Motor neuron (in vitro differentiated cells): ENCODE results near the gene JAK1. TPM values are rescaled to one million over a fixed set of nuclear protein-coding genes. Genes with fewer than 3 reads are reported as not detected.

ENCODE experiments used
- ATAC-seq, 8 experiments: fragments of 200-7000 bp; cut with Tn5 transposase; replicated peaks in 6 of 8; 2 replicates each; pipeline ENCODE4 v1.8.0; 2021; ENCODE audit warnings: mild to moderate bottlenecking in 8 of 8, moderate library complexity in 8 of 8
- H3K27ac ChIP-seq, 2 donors: fragments of 250-450 bp; sonication (Bioruptor Pico); 2 replicates each; pipeline ENCODE4 v1.9.0; 2021; ENCODE audit warnings: antibody characterized with exemption in 2 of 2, mild to moderate bottlenecking in 2 of 2, moderate library complexity in 1 of 2
- H3K4me1 ChIP-seq, 2 donors: fragments of 250-450 bp; sonication (Bioruptor Pico); replicated peaks in 1 of 2; 2 replicates each; pipeline ENCODE4 v1.6.1; 2021; ENCODE audit warnings: antibody characterized with exemption in 2 of 2, mild to moderate bottlenecking in 2 of 2, moderate library complexity in 1 of 2
- H3K4me3 ChIP-seq, 5 donors: fragments of 250-450 bp; sonication (Bioruptor Pico); 2 replicates each; pipeline ENCODE4 v1.9.0; 2021; ENCODE audit warnings: antibody characterized with exemption in 5 of 5, mild to moderate bottlenecking in 5 of 5, moderate library complexity in 4 of 5
- WGBS, 10 experiments: fragments of 450-650 bp; shearing (Covaris generic); methylation state at CpG; one replicate each; pipeline ENCODE4 v1.0.0; 2022; 5-methylcytosine and 5-hydroxymethylcytosine counted together
- in situ Hi-C, 9 experiments: fragments of 400-800 bp; cut with MboI; loops; one replicate each; pipeline ENCODE4 v1.15.0; 2021; ENCODE audit warnings: low sequenced_read_pairs in 9 of 9, low pct_unique_long_range_greater_than_20kb in 2 of 9; ENCODE audit not compliant: unreplicated experiment in 9 of 9
- total RNA-seq, 8 experiments: library from RNA; unstranded; fragments of 300-600 nt; gene quantifications; 2 replicates each; pipeline versions ENCODE4 v1.2.3 to v1.2.4, GENCODE V29; 2022

The JAK1 gene
- total RNA-seq, 8 experiments from 2014 or later: 44.8 to 149 (median 73.3) TPM

- peak in 3 of 8 experiments; percentile 27 to 30 (median 30) for ATAC-seq
Observed at GRCh38 chr1:64955097-64956009, 11.0 kb downstream of the JAK1 start.

GRCh38 chr1:64953241-64953640 is 13.1 kb downstream of the JAK1 start:
- 53 to 100% (median 74%) methylated on average over 1 to 6 of the region's 6 CpGs; no CpG with 5 or more reads in 2 of the 10 experiments for WGBS, 10 experiments
- peaks cover 19 to 35% of the 10 kb centered on the region in 2 donors for H3K4me1 ChIP-seq
- in situ Hi-C loops: no loop called here
- no peak for ATAC-seq
- H3K4me3 ChIP-seq: no peak overlapping the region
- H3K27ac ChIP-seq: no peak overlapping the region

More at GRCh38 chr1:64955097-64956009, 11.0 kb downstream of the JAK1 start:
- no peak overlapping the region for H3K27ac ChIP-seq
- 66 to 100% (median 74%) methylated on average over 2 to 14 of the region's 14 CpGs for WGBS, 10 experiments
- in situ Hi-C loops: no loop called here
- H3K4me3 ChIP-seq: no peak overlapping the region
- H3K4me1 ChIP-seq: peaks cover 13 to 20% of the 10 kb centered on the region in 2 donors

- H3K4me1 ChIP-seq: peaks cover 9 to 22% of the 10 kb centered on the region in 2 donors
- H3K27ac ChIP-seq: no peak overlapping the region
- peak in 1 of 8 experiments; percentile 37 for ATAC-seq
- WGBS, 10 experiments: 60 to 87% (median 79%) methylated on average over 1 to 6 of the region's 6 CpGs; no CpG with 5 or more reads in 1 of the 10 experiments
- in situ Hi-C loops: no loop called here
- no peak overlapping the region for H3K4me3 ChIP-seq
Observed at GRCh38 chr1:64950284-64950809, 16.0 kb downstream of the JAK1 start.

- peak overlapping the region in 1 of 2 donors; percentile 27 for H3K27ac ChIP-seq
- 52 to 100% (median 83%) methylated on average over 1 to 3 of the region's 3 CpGs; no CpG with 5 or more reads in 1 of the 10 experiments for WGBS, 10 experiments
- peaks cover 9 to 21% of the 10 kb centered on the region in 2 donors for H3K4me1 ChIP-seq
- in situ Hi-C loops: no loop called here
- peak in 4 of 8 experiments; percentile 25 to 44 (median 32) for ATAC-seq
- H3K4me3 ChIP-seq: no peak overlapping the region
Observed at GRCh38 chr1:64948905-64949833, 17.2 kb downstream of the JAK1 start.

GRCh38 chr1:64948216-64948615 is 18.1 kb downstream of the JAK1 start:
- WGBS, 10 experiments: 91 to 100% (median 98%) methylated on average over 1 to 2 of the region's 2 CpGs; no CpG with 5 or more reads in 2 of the 10 experiments
- Histone ChIP-seq H3K4me3 (no peak overlapping the region), H3K4me1 (peaks cover 9 to 21% of the 10 kb centered on the region in 2 donors), H3K27ac (peak overlapping the region in 1 of 2 donors; percentile 27)
- in situ Hi-C loops: no loop called here
- ATAC-seq: no peak

GRCh38 chr1:64946916-64947315 is 19.4 kb downstream of the JAK1 start:
- ATAC-seq: no peak
- WGBS, 10 experiments: 0 to 100% (median 0%) methylated on average over 1 of the region's 1 CpG; no CpG with 5 or more reads in 5 of the 10 experiments
- in situ Hi-C loops: no loop called here
- H3K27ac ChIP-seq: no peak overlapping the region
- peaks cover 13 to 21% of the 10 kb centered on the region in 2 donors for H3K4me1 ChIP-seq
- no peak overlapping the region for H3K4me3 ChIP-seq

- H3K4me3 ChIP-seq: no peak overlapping the region
- no peak overlapping the region for H3K27ac ChIP-seq
- 75 to 100% (median 95%) methylated on average over 1 to 6 of the region's 6 CpGs for WGBS, 10 experiments
- in situ Hi-C loops: no loop called here
- peaks cover 13 to 21% of the 10 kb centered on the region in 2 donors for H3K4me1 ChIP-seq
- no peak for ATAC-seq
Observed at GRCh38 chr1:64944913-64945312, 21.4 kb downstream of the JAK1 start.

- Histone ChIP-seq H3K27ac (no peak overlapping the region), H3K4me1 (peaks cover under 1 to 7% of the 10 kb centered on the region in 2 donors), H3K4me3 (no peak overlapping the region)
- in situ Hi-C loops: no loop called here
- no peak for ATAC-seq
- WGBS, 10 experiments: 0 to 59% (median 50%) methylated on average over 1 to 3 of the region's 3 CpGs
Observed at GRCh38 chr1:64942675-64943074, 23.7 kb downstream of the JAK1 start.

- Histone ChIP-seq H3K27ac (no peak overlapping the region), H3K4me3 (no peak overlapping the region), H3K4me1 (peaks cover 0 to 4% of the 10 kb centered on the region in 2 donors)
- in situ Hi-C loops: no loop called here
- WGBS, 10 experiments: 67 to 100% (median 85%) methylated on average over 1 to 4 of the region's 4 CpGs
- ATAC-seq: peak in 3 of 8 experiments; percentile 44 to 62 (median 48)
Observed at GRCh38 chr1:64942118-64942517, 24.2 kb downstream of the JAK1 start.

- H3K27ac ChIP-seq: no peak overlapping the region
- in situ Hi-C loops: no loop called here
- 68 to 93% (median 88%) methylated on average over 4 to 5 of the region's 5 CpGs; no CpG with 5 or more reads in 1 of the 10 experiments for WGBS, 10 experiments
- peaks cover 0 to 4% of the 10 kb centered on the region in 2 donors for H3K4me1 ChIP-seq
- no peak for ATAC-seq
- no peak overlapping the region for H3K4me3 ChIP-seq
Observed at GRCh38 chr1:64941461-64942117, 24.8 kb downstream of the JAK1 start.

- Histone ChIP-seq H3K4me3 (no peak overlapping the region), H3K4me1 (peaks cover 0 to 4% of the 10 kb centered on the region in 2 donors), H3K27ac (no peak overlapping the region)
- in situ Hi-C loops: no loop called here
- peak in 2 of 8 experiments; percentile 22 to 26 for ATAC-seq
- WGBS, 10 experiments: 60 to 100% (median 81%) methylated on average over 1 to 3 of the region's 3 CpGs; no CpG with 5 or more reads in 1 of the 10 experiments
Observed at GRCh38 chr1:64940025-64940424, 26.3 kb downstream of the JAK1 start.

GRCh38 chr1:64938991-64939390 is 27.4 kb downstream of the JAK1 start:
- Histone ChIP-seq H3K4me3 (no peak overlapping the region), H3K4me1 (peaks cover 5 to 10% of the 10 kb centered on the region in 2 donors), H3K27ac (no peak overlapping the region)
- no peak for ATAC-seq
- in situ Hi-C loops: no loop called here
- 53 to 100% (median 71%) methylated on average over 1 to 2 of the region's 2 CpGs; no CpG with 5 or more reads in 1 of the 10 experiments for WGBS, 10 experiments
